ENCODE data around the gene MNX1.

GRCh38 chr7:156984174-156984891, 26.1 kb downstream of the MNX1 start:
- no peak for TF ChIP-seq CTCF (conservative IDR thresholded peaks at IDR 0.05; ENCODE audit: low read depth, low read length)
- no peak for TF ChIP-seq EZH2 (IDR thresholded peaks at IDR 0.05; ENCODE audit: borderline replicate concordance, low read depth, low read length, poor library complexity, severe bottlenecking)

Measured in A673 (cell line).